K562 (cell line): ENCODE results near the gene NUPR1. TPM values are rescaled to one million over a fixed set of nuclear protein-coding genes. Genes with fewer than 3 reads are reported as not detected.

Experiments used
- ATF6 ChIP-seq: sonication (generic); formaldehyde crosslinking; IDR thresholded peaks from 2 replicates; pipeline ENCODE4 v1.4.0; 2020; ENCODE audit warnings: mild to moderate bottlenecking, missing genetic modification reagents
- CREB1 ChIP-seq, 2 experiments: sonication (generic) in 1 of 2; formaldehyde crosslinking in 1 of 2; IDR thresholded peaks; 2 replicates each; pipeline versions ENCODE4 v1.6.1 to v1.8.0; 2012 to 2022; ENCODE audit warnings: inconsistent platforms in 1 of 2, mild to moderate bottlenecking in 1 of 2, missing genetic modification reagents in 1 of 2, moderate library complexity in 1 of 2
- DACH1 ChIP-seq: fragments of 450-650 bp; IDR thresholded peaks from 2 replicates; pipeline ENCODE4 v1.6.1; 2018; ENCODE audit not compliant: partially characterized antibody
- EP400 ChIP-seq: fragments of 450-650 bp; IDR thresholded peaks from 2 replicates; pipeline ENCODE4 v1.6.1; 2017; ENCODE audit warnings: antibody characterized with exemption, mild to moderate bottlenecking, moderate library complexity
- HDAC8 ChIP-seq: fragments of 450-650 bp; IDR thresholded peaks from 2 replicates; pipeline ENCODE4 v1.6.1; 2016; ENCODE audit warnings: mild to moderate bottlenecking, missing genetic modification characterization, moderate library complexity, missing compliant biosample characterization
- MXI1 ChIP-seq: IDR thresholded peaks from 2 replicates; pipeline ENCODE4 v1.6.1; 2011; ENCODE audit warnings: low read depth, mild to moderate bottlenecking, improper control_type of control experiment, low read length
- RBBP5 ChIP-seq: fragments of 200-600 bp; sonication (generic); IDR thresholded peaks from 2 replicates; pipeline ENCODE4 v1.6.1; 2012; ENCODE audit warnings: borderline replicate concordance, mild to moderate bottlenecking, low read length, control low read depth, inconsistent platforms; ENCODE audit not compliant: insufficient read depth, poor library complexity, severe bottlenecking
- RCOR1 ChIP-seq, 2 experiments: IDR thresholded peaks; 2 replicates each; pipeline ENCODE4 v1.6.1; 2012; ENCODE audit warnings: low read depth in 2 of 2, low read length in 2 of 2, borderline replicate concordance in 1 of 2, improper control_type of control experiment in 1 of 2
- SMARCA5 ChIP-seq: fragments of 450-650 bp; IDR thresholded peaks from 2 replicates; pipeline ENCODE4 v1.6.1; 2016
- SP2 ChIP-seq: IDR thresholded peaks from 2 replicates; pipeline ENCODE4 v1.6.1; 2011; ENCODE audit warnings: mild to moderate bottlenecking, low read depth, low read length, moderate library complexity; ENCODE audit not compliant: poor library complexity, severe bottlenecking; ENCODE audit errors: extremely low read depth
- ZEB2 ChIP-seq: fragments of 450-650 bp; IDR thresholded peaks from 2 replicates; pipeline ENCODE4 v1.6.1; 2016
- ZNF12 ChIP-seq: sonication (generic); formaldehyde crosslinking; IDR thresholded peaks from 2 replicates; pipeline ENCODE4 v1.4.0; 2020; ENCODE audit warnings: mild to moderate bottlenecking, missing genetic modification reagents
- ZNF143 ChIP-seq: sonication (generic); formaldehyde crosslinking; IDR thresholded peaks from 2 replicates; pipeline ENCODE4 v1.9.0; 2022; ENCODE audit warnings: mild to moderate bottlenecking, missing genetic modification reagents
- ZNF263 ChIP-seq: sonication (generic); formaldehyde crosslinking; IDR thresholded peaks from 2 replicates; pipeline ENCODE4 v1.8.0; 2022; ENCODE audit warnings: mild to moderate bottlenecking, missing genetic modification reagents, borderline replicate concordance
- polyA plus RNA-seq, 8 experiments: library from polyadenylated mRNA; depleted of rRNA in 4 of 8; stranded (reverse) in 5 of 8; unstranded in 3 of 8; fragments of >200 nt; fragmentation: Nextera tagmentation in 2 of 8; fragmentation: Illumina TruSeq in 1 of 8; extraction: Ambion mirVana in 2 of 8; extraction: Trizol in 1 of 8; gene quantifications; 2 replicates each; pipeline versions ENCODE4 v1.2.1 to v1.2.3, GENCODE V29; 2011 to 2014; ENCODE audit warnings: inconsistent platforms in 1 of 8, missing spikeins in 1 of 8
- total RNA-seq, 7 experiments: library from RNA; depleted of rRNA in 6 of 7; stranded (reverse); fragments of >200 nt in 6 of 7; fragmentation: Illumina TruSeq in 2 of 7; extraction: Trizol in 2 of 7; gene quantifications; 2 replicates each; pipeline versions ENCODE4 v1.2.1 to v1.2.3, GENCODE V29; 2011 to 2021; ENCODE audit warnings: low replicate concordance in 1 of 7
- TF ChIP-seq, protein P1 (sequence below): fragments of 200-800 bp; sonication (Bioruptor generic); IDR thresholded peaks from 2 replicates; pipeline ENCODE4 v1.6.1; 2016; ENCODE audit warnings: missing genetic modification characterization, missing compliant biosample characterization
- TF ChIP-seq, protein P2 (sequence below): fragments of 450-650 bp; formaldehyde crosslinking; conservative IDR thresholded peaks from 2 replicates; pipeline ENCODE4 v1.4.0; 2022; ENCODE audit warnings: mild to moderate bottlenecking, missing genetic modification characterization

The NUPR1 gene
- total and polyA plus RNA-seq, 9 of the 15 experiments (the other 6 are each of a cell fraction or from before 2014, with no cell fraction given) = 0.07 to 1.5 (median 0.27) TPM

DNA sequence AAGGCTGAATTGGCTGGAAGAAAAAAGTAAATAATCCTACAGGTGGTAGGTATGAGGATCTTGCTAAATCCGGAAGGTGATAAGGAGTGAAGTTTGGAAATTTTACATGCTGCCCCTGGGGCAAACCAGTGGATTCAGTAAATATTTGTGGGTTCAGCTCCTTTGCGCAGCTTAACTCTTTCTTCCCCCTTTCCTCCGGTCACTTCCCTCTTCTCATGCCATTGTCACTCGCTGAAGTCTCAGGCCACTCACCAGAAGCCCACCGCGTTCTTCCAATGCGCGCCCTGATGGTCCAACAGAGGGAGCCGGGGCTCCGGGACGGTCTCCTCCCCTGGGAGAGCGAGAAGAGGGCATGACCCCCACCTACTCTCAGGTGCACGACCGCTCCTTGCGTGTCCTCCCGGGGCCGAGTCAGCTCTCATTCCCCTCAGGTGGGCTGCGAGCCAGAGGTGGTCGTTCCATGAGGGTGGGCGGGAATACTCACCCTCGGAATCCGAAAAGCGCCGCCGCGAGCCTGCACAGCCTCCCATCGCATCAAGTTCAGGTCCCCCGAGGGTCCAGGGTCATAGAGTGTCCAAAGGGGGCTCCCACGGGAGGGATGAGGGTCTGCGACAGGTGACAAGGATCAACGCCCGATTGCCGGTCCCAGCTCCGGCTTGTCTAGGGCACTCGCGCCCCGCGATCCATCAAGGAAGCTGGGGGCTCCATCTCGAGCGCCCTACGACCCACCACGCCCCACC lies 47.4 kb downstream of the NUPR1 start (continued):
- TF ChIP-seq RCOR1 (IDR thresholded peaks at IDR 0.05; ENCODE audit: borderline replicate concordance in 1 of 2, low read depth in 2 of 2, low read length in 2 of 2) (peak in 1 of 2 experiments; percentile 39; a peak in 2 of 4 replicates), RBBP5 (peak; percentile 60), SMARCA5 (0 out of 2 replicates have a peak, but pooled peaks have one; percentile 16), MXI1 (0 out of 2 replicates have a peak, but pooled peaks have one; percentile 30), CREB1 (IDR thresholded peaks at IDR 0.05) (no peak), CREB1 (CRISPR knock-in tag; IDR thresholded peaks at IDR 0.05) (0 out of 2 replicates have a peak, but pooled peaks have one; percentile 4), HDAC8 (tag) (no peak), EP400 (peak; percentile 6; the same call in 1 of the 2 replicates), ZNF263 (0 out of 2 replicates have a peak, but pooled peaks have one; percentile 14), ZNF143 (CRISPR knock-in tag) (0 out of 2 replicates have a peak, but pooled peaks have one; percentile 18), ZNF12 (CRISPR knock-in tag) (0 out of 2 replicates have a peak, but pooled peaks have one; percentile 78), SP2 (no peak), ZEB2 (peak; percentile 35; the same call in 1 of the 2 replicates), DACH1 (no peak), ATF6 (CRISPR knock-in tag) (0 out of 2 replicates have a peak, but pooled peaks have one; percentile 52)
- TF ChIP-seq, protein P1, sequence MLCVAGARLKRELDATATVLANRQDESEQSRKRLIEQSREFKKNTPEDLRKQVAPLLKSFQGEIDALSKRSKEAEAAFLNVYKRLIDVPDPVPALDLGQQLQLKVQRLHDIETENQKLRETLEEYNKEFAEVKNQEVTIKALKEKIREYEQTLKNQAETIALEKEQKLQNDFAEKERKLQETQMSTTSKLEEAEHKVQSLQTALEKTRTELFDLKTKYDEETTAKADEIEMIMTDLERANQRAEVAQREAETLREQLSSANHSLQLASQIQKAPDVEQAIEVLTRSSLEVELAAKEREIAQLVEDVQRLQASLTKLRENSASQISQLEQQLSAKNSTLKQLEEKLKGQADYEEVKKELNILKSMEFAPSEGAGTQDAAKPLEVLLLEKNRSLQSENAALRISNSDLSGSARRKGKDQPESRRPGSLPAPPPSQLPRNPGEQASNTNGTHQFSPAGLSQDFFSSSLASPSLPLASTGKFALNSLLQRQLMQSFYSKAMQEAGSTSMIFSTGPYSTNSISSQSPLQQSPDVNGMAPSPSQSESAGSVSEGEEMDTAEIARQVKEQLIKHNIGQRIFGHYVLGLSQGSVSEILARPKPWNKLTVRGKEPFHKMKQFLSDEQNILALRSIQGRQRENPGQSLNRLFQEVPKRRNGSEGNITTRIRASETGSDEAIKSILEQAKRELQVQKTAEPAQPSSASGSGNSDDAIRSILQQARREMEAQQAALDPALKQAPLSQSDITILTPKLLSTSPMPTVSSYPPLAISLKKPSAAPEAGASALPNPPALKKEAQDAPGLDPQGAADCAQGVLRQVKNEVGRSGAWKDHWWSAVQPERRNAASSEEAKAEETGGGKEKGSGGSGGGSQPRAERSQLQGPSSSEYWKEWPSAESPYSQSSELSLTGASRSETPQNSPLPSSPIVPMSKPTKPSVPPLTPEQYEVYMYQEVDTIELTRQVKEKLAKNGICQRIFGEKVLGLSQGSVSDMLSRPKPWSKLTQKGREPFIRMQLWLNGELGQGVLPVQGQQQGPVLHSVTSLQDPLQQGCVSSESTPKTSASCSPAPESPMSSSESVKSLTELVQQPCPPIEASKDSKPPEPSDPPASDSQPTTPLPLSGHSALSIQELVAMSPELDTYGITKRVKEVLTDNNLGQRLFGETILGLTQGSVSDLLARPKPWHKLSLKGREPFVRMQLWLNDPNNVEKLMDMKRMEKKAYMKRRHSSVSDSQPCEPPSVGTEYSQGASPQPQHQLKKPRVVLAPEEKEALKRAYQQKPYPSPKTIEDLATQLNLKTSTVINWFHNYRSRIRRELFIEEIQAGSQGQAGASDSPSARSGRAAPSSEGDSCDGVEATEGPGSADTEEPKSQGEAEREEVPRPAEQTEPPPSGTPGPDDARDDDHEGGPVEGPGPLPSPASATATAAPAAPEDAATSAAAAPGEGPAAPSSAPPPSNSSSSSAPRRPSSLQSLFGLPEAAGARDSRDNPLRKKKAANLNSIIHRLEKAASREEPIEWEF (CRISPR knock-in tag) = 0 out of 2 replicates have a peak, but pooled peaks have one; percentile 17
- TF ChIP-seq, protein P2, sequence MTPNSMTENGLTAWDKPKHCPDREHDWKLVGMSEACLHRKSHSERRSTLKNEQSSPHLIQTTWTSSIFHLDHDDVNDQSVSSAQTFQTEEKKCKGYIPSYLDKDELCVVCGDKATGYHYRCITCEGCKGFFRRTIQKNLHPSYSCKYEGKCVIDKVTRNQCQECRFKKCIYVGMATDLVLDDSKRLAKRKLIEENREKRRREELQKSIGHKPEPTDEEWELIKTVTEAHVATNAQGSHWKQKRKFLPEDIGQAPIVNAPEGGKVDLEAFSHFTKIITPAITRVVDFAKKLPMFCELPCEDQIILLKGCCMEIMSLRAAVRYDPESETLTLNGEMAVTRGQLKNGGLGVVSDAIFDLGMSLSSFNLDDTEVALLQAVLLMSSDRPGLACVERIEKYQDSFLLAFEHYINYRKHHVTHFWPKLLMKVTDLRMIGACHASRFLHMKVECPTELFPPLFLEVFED = no peak
